ENCODE data around the gene PPP2R2C.

The PPP2R2C gene

GRCh38 chr4:6292376-6293096, 179.9 kb downstream of the PPP2R2C start:
- Histone ChIP-seq H3K4me1 (ENCODE audit: control insufficient read depth, insufficient read depth, low read length) (no peaks in the 10 kb centered on the region), H3K27me3 (ENCODE audit: control insufficient read depth, insufficient read depth, low read length) (no peaks in the 10 kb centered on the region), H3K36me3 (ENCODE audit: control insufficient read depth, insufficient read depth, low read length) (peaks cover 28% of the 10 kb centered on the region), H3K4me3 (ENCODE audit: low read length) (no peak overlapping the region), H3K9ac (ENCODE audit: low read length) (no peak overlapping the region), H3K27ac (ENCODE audit: low read depth, low read length) (no peak overlapping the region)

GRCh38 chr4:6291784-6292297, 180.6 kb downstream of the PPP2R2C start:
- Histone ChIP-seq H3K27me3 (ENCODE audit: control insufficient read depth, insufficient read depth, low read length) (no peaks in the 10 kb centered on the region), H3K9ac (ENCODE audit: low read length) (no peak overlapping the region), H3K36me3 (ENCODE audit: control insufficient read depth, insufficient read depth, low read length) (peaks cover 33% of the 10 kb centered on the region), H3K27ac (ENCODE audit: low read depth, low read length) (no peak overlapping the region), H3K4me1 (ENCODE audit: control insufficient read depth, insufficient read depth, low read length) (no peaks in the 10 kb centered on the region), H3K4me3 (ENCODE audit: low read length) (no peak overlapping the region)

- Histone ChIP-seq H3K4me3 (ENCODE audit: low read length) (no peak overlapping the region), H3K9ac (ENCODE audit: low read length) (no peak overlapping the region), H3K27me3 (ENCODE audit: control insufficient read depth, insufficient read depth, low read length) (no peaks in the 10 kb centered on the region), H3K36me3 (ENCODE audit: control insufficient read depth, insufficient read depth, low read length) (peaks cover 30% of the 10 kb centered on the region), H3K4me1 (ENCODE audit: control insufficient read depth, insufficient read depth, low read length) (no peaks in the 10 kb centered on the region), H3K27ac (ENCODE audit: low read depth, low read length) (no peak overlapping the region)
These were observed 181.5 kb downstream of the PPP2R2C start for GRCh38 chr4:6290769-6291547.

- peaks cover 26% of the 10 kb centered on the region for H3K36me3 ChIP-seq (ENCODE audit: control insufficient read depth, insufficient read depth, low read length)
- no peak overlapping the region for H3K4me3 ChIP-seq (ENCODE audit: low read length)
- H3K27me3 ChIP-seq (ENCODE audit: control insufficient read depth, insufficient read depth, low read length): no peaks in the 10 kb centered on the region
- H3K4me1 ChIP-seq (ENCODE audit: control insufficient read depth, insufficient read depth, low read length): no peaks in the 10 kb centered on the region
- no peak overlapping the region for H3K27ac ChIP-seq (ENCODE audit: low read depth, low read length)
- no peak overlapping the region for H3K9ac ChIP-seq (ENCODE audit: low read length)
These were observed 182.2 kb downstream of the PPP2R2C start for GRCh38 chr4:6290256-6290655.

GRCh38 chr4:6288871-6289270, 183.5 kb downstream of the PPP2R2C start:
- no peaks in the 10 kb centered on the region for H3K27me3 ChIP-seq (ENCODE audit: control insufficient read depth, insufficient read depth, low read length)
- H3K36me3 ChIP-seq (ENCODE audit: control insufficient read depth, insufficient read depth, low read length): peaks cover 26% of the 10 kb centered on the region
- H3K4me1 ChIP-seq (ENCODE audit: control insufficient read depth, insufficient read depth, low read length): no peaks in the 10 kb centered on the region

GRCh38 chr4:6288342-6288741, 184.1 kb downstream of the PPP2R2C start:
- Histone ChIP-seq H3K27ac (ENCODE audit: low read depth, low read length) (no peak overlapping the region), H3K4me1 (ENCODE audit: control insufficient read depth, insufficient read depth, low read length) (no peaks in the 10 kb centered on the region), H3K27me3 (ENCODE audit: control insufficient read depth, insufficient read depth, low read length) (no peaks in the 10 kb centered on the region), H3K36me3 (ENCODE audit: control insufficient read depth, insufficient read depth, low read length) (peaks cover 26% of the 10 kb centered on the region), H3K4me3 (ENCODE audit: low read length) (no peak overlapping the region), H3K9ac (ENCODE audit: low read length) (no peak overlapping the region)

More at GRCh38 chr4:6288871-6289270, 183.5 kb downstream of the PPP2R2C start:
- Histone ChIP-seq H3K9ac (ENCODE audit: low read length) (no peak overlapping the region), H3K27ac (ENCODE audit: low read depth, low read length) (no peak overlapping the region), H3K4me3 (ENCODE audit: low read length) (no peak overlapping the region)

- Histone ChIP-seq H3K27ac (ENCODE audit: low read depth, low read length) (no peak overlapping the region), H3K36me3 (ENCODE audit: control insufficient read depth, insufficient read depth, low read length) (peaks cover 26% of the 10 kb centered on the region), H3K4me3 (ENCODE audit: low read length) (no peak overlapping the region), H3K9ac (ENCODE audit: low read length) (no peak overlapping the region), H3K27me3 (ENCODE audit: control insufficient read depth, insufficient read depth, low read length) (no peaks in the 10 kb centered on the region), H3K4me1 (ENCODE audit: control insufficient read depth, insufficient read depth, low read length) (peaks cover 3% of the 10 kb centered on the region)
These were observed 185.2 kb downstream of the PPP2R2C start for GRCh38 chr4:6287017-6287788.

- peak overlapping the region; percentile 82 for H3K27ac ChIP-seq (ENCODE audit: low read depth, low read length)
- peaks cover 13% of the 10 kb centered on the region for H3K4me1 ChIP-seq (ENCODE audit: control insufficient read depth, insufficient read depth, low read length)
- no peak overlapping the region for H3K4me3 ChIP-seq (ENCODE audit: low read length)
- H3K27me3 ChIP-seq (ENCODE audit: control insufficient read depth, insufficient read depth, low read length): no peaks in the 10 kb centered on the region
- H3K9ac ChIP-seq (ENCODE audit: low read length): no peak overlapping the region
- H3K36me3 ChIP-seq (ENCODE audit: control insufficient read depth, insufficient read depth, low read length): peaks cover 6% of the 10 kb centered on the region
These were observed 189.1 kb downstream of the PPP2R2C start for GRCh38 chr4:6283282-6283681.

GRCh38 chr4:6282314-6282771, 190.1 kb downstream of the PPP2R2C start:
- peaks cover 13% of the 10 kb centered on the region for H3K4me1 ChIP-seq (ENCODE audit: control insufficient read depth, insufficient read depth, low read length)
- H3K4me3 ChIP-seq (ENCODE audit: low read length): no peak overlapping the region
- no peak overlapping the region for H3K9ac ChIP-seq (ENCODE audit: low read length)
- H3K36me3 ChIP-seq (ENCODE audit: control insufficient read depth, insufficient read depth, low read length): peaks cover 2% of the 10 kb centered on the region
- peak overlapping the region; percentile 82 for H3K27ac ChIP-seq (ENCODE audit: low read depth, low read length)
- no peaks in the 10 kb centered on the region for H3K27me3 ChIP-seq (ENCODE audit: control insufficient read depth, insufficient read depth, low read length)

- Histone ChIP-seq H3K9ac (ENCODE audit: low read length) (no peak overlapping the region), H3K36me3 (ENCODE audit: control insufficient read depth, insufficient read depth, low read length) (no peaks in the 10 kb centered on the region), H3K4me1 (ENCODE audit: control insufficient read depth, insufficient read depth, low read length) (peaks cover 19% of the 10 kb centered on the region), H3K27me3 (ENCODE audit: control insufficient read depth, insufficient read depth, low read length) (no peaks in the 10 kb centered on the region), H3K4me3 (ENCODE audit: low read length) (no peak overlapping the region), H3K27ac (ENCODE audit: low read depth, low read length) (peak overlapping the region; percentile 82)
These were observed 190.7 kb downstream of the PPP2R2C start for GRCh38 chr4:6281436-6282313.

- Histone ChIP-seq H3K9ac (ENCODE audit: low read length) (no peak overlapping the region), H3K36me3 (ENCODE audit: control insufficient read depth, insufficient read depth, low read length) (no peaks in the 10 kb centered on the region), H3K4me3 (ENCODE audit: low read length) (no peak overlapping the region), H3K27me3 (ENCODE audit: control insufficient read depth, insufficient read depth, low read length) (no peaks in the 10 kb centered on the region), H3K4me1 (ENCODE audit: control insufficient read depth, insufficient read depth, low read length) (peaks cover 31% of the 10 kb centered on the region), H3K27ac (ENCODE audit: low read depth, low read length) (no peak overlapping the region)
These were observed 191.9 kb downstream of the PPP2R2C start for GRCh38 chr4:6280365-6280996.

Measured in rectal smooth muscle tissue (tissue), 1 donor.